ENCODE measurements around the gene SEMA5A. TPM values are rescaled to one million over a fixed set of nuclear protein-coding genes. Genes with fewer than 3 reads are reported as not detected.

Gene SEMA5A
- total RNA-seq, 1 donor, result 42.3 TPM

DNA sequence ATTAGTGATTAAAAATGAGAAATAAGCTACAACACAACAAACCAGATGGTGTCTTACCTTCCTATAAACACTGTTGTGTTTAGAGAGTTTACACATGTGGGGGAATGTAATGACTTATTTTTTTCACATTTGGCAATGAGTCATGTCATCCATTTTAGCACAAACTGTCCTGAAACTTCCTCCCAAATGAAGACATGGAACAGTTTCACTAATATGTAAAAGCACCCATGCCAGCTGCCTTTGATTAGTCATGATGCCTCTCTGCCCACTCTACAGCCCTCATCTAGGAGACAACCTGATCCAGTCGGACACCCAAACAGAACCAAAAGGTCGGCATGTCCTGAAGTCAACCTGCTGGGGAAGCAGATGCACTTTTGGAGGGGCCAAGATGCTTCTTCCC, 98.2 kb downstream of the SEMA5A start:
- H3K4me2 ChIP-seq (ENCODE audit: insufficient read depth, low read length), result no peak overlapping the region
- no peak overlapping the region for H3K4me3 ChIP-seq (ENCODE audit: insufficient read depth, low read length)
- H3K27ac ChIP-seq (ENCODE audit: low read depth, low read length), result no peak overlapping the region
- H3K79me2 ChIP-seq (ENCODE audit: insufficient read depth, low read length), result peaks cover 29% of the 10 kb centered on the region
- H4K20me1 ChIP-seq (ENCODE audit: insufficient read depth, low read length), result no peaks in the 10 kb centered on the region
- no peak for DNase-seq (ENCODE audit: insufficient read length, low spot score, missing footprints)
- H3K4me1 ChIP-seq (ENCODE audit: insufficient read depth, low read length), result no peaks in the 10 kb centered on the region
- TF ChIP-seq CTCF (IDR thresholded peaks at IDR 0.05; ENCODE audit: extremely low read depth, low read depth, low read length), result no peak
- no peak overlapping the region for H2AFZ ChIP-seq (ENCODE audit: low read length)
- no peaks in the 10 kb centered on the region for H3K36me3 ChIP-seq (ENCODE audit: insufficient read depth, low read length)
- H3K27me3 ChIP-seq (ENCODE audit: insufficient read depth, low read length), result no peaks in the 10 kb centered on the region
- no peaks in the 10 kb centered on the region for H3K9me3 ChIP-seq (ENCODE audit: low read depth, low read length)

DNA sequence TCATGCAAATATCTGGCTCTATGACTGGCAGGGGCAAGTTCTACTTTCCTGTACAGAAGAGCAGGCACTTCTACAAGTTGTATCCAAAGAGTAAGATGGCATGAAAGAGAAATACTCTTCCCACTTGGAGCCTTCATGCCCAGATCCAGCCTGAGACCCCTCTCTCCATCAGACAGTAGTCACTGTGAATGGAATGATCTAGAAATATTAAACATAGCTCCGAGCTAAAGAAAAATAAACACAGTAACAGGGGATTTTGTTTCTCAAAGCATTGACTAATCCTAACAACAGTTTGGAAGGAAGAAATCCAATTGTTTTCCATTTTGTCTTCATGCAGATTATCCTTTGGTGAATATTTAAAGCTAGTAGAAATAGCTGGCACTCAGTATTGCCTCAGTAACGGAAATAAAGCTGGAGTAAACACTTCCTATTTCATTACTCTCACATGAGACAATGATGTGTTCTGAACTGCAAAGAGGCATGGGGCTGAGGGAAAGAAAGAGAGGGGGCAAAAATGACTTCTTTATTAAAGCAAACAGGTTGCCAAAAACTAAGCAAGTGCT, 100.0 kb downstream of the SEMA5A start:
- Histone ChIP-seq H3K4me1 (ENCODE audit: insufficient read depth, low read length) (peaks cover 8% of the 10 kb centered on the region), H3K27me3 (ENCODE audit: insufficient read depth, low read length) (no peaks in the 10 kb centered on the region), H2AFZ (ENCODE audit: low read length) (no peak overlapping the region), H3K36me3 (ENCODE audit: insufficient read depth, low read length) (no peaks in the 10 kb centered on the region), H3K27ac (ENCODE audit: low read depth, low read length) (peak overlapping the region; percentile 45), H3K79me2 (ENCODE audit: insufficient read depth, low read length) (peaks cover 29% of the 10 kb centered on the region), H3K9me3 (ENCODE audit: low read depth, low read length) (no peaks in the 10 kb centered on the region), H4K20me1 (ENCODE audit: insufficient read depth, low read length) (no peaks in the 10 kb centered on the region), H3K4me2 (ENCODE audit: insufficient read depth, low read length) (no peak overlapping the region), H3K4me3 (ENCODE audit: insufficient read depth, low read length) (no peak overlapping the region)
- peak; percentile 57 for DNase-seq (ENCODE audit: insufficient read length, low spot score, missing footprints)
- no peak for TF ChIP-seq CTCF (IDR thresholded peaks at IDR 0.05; ENCODE audit: extremely low read depth, low read depth, low read length)

GRCh38 chr5:9444346-9444745, 101.5 kb downstream of the SEMA5A start:
- Histone ChIP-seq H3K4me1 (ENCODE audit: insufficient read depth, low read length) (peaks cover 23% of the 10 kb centered on the region), H4K20me1 (ENCODE audit: insufficient read depth, low read length) (no peaks in the 10 kb centered on the region), H2AFZ (ENCODE audit: low read length) (no peak overlapping the region), H3K9me3 (ENCODE audit: low read depth, low read length) (no peaks in the 10 kb centered on the region), H3K27me3 (ENCODE audit: insufficient read depth, low read length) (no peaks in the 10 kb centered on the region), H3K79me2 (ENCODE audit: insufficient read depth, low read length) (peaks cover 32% of the 10 kb centered on the region), H3K27ac (ENCODE audit: low read depth, low read length) (no peak overlapping the region), H3K36me3 (ENCODE audit: insufficient read depth, low read length) (no peaks in the 10 kb centered on the region), H3K4me3 (ENCODE audit: insufficient read depth, low read length) (no peak overlapping the region), H3K4me2 (ENCODE audit: insufficient read depth, low read length) (no peak overlapping the region)
- no peak for DNase-seq (ENCODE audit: insufficient read length, low spot score, missing footprints)
- TF ChIP-seq CTCF (IDR thresholded peaks at IDR 0.05; ENCODE audit: extremely low read depth, low read depth, low read length), result no peak

- no peaks in the 10 kb centered on the region for H3K9me3 ChIP-seq (ENCODE audit: low read depth, low read length)
- peaks cover 34% of the 10 kb centered on the region for H3K4me1 ChIP-seq (ENCODE audit: insufficient read depth, low read length)
- H3K36me3 ChIP-seq (ENCODE audit: insufficient read depth, low read length), result peaks cover 5% of the 10 kb centered on the region
- no peak overlapping the region for H3K4me2 ChIP-seq (ENCODE audit: insufficient read depth, low read length)
- no peaks in the 10 kb centered on the region for H4K20me1 ChIP-seq (ENCODE audit: insufficient read depth, low read length)
- H3K4me3 ChIP-seq (ENCODE audit: insufficient read depth, low read length), result no peak overlapping the region
- no peak for TF ChIP-seq CTCF (IDR thresholded peaks at IDR 0.05; ENCODE audit: extremely low read depth, low read depth, low read length)
- H3K79me2 ChIP-seq (ENCODE audit: insufficient read depth, low read length), result peaks cover 36% of the 10 kb centered on the region
- H3K27me3 ChIP-seq (ENCODE audit: insufficient read depth, low read length), result no peaks in the 10 kb centered on the region
- peak overlapping the region; percentile 91 for H3K27ac ChIP-seq (ENCODE audit: low read depth, low read length)
- no peak overlapping the region for H2AFZ ChIP-seq (ENCODE audit: low read length)
- DNase-seq (ENCODE audit: insufficient read length, low spot score, missing footprints), result no peak
Measured at GRCh38 chr5:9441610-9442009, 104.3 kb downstream of the SEMA5A start.

Measured in osteoblast (primary cell).